NCI-H1694 (cell line): ENCODE measurements around the gene ACTL8.
A peak's percentile ranks its signal among the peaks of the same experiment; 100 is the strongest.
"Not testable (repeated sequence)": the region's sequence is repeated elsewhere in the genome, so short reads cannot be mapped to it uniquely, and the experiment has no call there.

Experiments used
- DNase-seq: peaks from one replicate; lab custom pipeline; 2025; lab: John Stamatoyannopoulos, UW

The ACTL8 gene

DNA sequence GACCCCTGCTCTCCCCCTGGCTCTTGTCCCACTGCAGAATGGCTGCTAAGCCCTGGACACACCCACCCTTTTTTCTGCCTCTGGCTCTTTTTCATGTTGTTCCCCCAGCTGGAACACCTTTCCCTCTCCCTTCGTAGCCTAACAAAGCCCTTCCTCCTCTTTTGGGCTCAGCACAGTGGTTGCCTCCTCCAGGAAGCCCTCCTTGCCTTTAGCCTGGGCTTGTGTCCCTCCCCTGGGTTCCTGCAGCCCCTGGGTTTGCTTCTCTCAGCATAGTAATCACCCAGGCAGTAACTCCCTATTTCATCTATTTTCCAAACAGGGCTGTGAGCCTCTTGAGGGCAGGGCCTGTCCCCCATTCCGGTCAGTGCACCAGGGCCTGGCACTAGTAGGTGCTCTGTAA is 19.8 kb upstream of the ACTL8 start:
- no peak for DNase-seq

DNA sequence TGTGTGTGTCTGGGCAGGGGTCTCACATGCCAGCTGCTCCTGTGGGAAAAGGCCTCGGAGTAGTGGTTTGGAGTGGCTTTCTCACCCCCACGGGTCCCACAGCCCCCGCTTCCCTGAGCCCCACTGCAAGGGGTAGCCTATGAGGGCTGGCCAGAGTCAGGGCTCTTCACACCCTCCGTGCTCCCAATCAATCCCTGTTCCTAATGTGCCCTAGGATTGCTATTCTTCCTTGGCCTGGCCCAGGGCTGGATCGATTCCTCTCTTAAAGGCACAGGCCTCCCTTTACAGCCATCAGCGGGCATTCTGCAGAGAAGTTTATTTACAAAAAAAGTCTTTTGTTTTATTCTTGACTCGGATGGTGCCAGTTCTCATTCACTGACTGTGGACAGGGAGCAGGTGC is 19.3 kb upstream of the ACTL8 start:
- DNase-seq = no peak

DNA sequence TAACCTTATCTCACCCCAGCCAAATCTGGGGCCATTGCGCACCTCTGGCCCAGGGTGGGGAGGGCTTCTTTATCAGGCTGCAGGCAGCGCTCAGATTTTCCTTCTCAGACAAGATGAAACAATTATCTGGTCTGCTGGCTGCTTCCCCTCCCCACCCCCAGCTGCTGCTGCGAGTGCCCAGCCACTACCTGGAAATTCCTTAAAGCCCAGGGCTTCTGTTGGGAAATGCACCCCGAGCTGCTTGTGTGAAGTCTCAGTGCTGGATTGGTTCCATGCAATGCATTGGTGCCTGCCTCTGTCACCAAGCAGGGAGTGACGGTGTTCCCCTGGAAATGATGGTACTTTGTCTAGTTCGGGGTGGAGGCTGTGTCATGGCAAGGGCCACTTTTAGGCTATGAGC is 18.5 kb upstream of the ACTL8 start:
- no peak for DNase-seq

GRCh38 chr1:17739050-17739449 is 16.1 kb upstream of the ACTL8 start:
- DNase-seq = no peak

DNA sequence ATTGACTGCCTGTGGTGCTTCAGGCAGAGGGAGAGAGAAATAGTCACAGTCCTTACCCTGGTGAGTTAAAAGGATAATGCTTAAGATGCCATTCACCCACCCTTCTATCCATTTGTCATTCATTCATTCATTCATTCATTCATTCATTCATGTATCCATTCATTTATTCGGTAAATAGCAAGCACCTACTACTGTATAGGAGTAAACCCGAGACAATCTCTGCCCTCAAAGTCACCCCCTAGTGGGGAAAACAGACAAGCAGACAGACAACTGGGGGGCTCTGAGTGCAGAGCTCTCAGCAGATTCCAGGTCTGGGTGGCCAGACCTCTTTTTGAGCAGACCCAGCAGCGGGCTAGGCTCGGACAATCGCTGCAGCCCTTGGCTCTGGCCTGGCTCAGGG is 14.1 kb upstream of the ACTL8 start:
- no peak for DNase-seq

DNA sequence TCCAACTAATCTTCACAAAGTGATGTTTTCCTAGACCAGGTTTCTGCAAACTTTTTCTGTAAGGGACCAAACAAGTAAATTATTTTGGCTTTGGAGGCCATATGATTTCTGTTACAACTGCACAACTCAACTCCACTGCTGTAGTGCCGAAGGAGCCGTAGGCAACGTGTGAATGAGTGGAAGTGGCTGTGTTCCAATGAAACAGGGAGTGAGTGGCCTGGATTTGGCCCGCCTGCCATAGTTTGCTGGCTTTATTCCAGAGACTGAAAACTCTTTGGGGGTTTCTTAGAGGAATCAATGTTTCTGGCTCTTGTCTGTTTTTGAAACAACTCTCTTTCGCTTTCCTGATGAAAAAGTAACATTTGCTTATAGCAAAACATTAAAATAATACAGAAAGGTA is 12.6 kb upstream of the ACTL8 start:
- DNase-seq = no peak

DNA sequence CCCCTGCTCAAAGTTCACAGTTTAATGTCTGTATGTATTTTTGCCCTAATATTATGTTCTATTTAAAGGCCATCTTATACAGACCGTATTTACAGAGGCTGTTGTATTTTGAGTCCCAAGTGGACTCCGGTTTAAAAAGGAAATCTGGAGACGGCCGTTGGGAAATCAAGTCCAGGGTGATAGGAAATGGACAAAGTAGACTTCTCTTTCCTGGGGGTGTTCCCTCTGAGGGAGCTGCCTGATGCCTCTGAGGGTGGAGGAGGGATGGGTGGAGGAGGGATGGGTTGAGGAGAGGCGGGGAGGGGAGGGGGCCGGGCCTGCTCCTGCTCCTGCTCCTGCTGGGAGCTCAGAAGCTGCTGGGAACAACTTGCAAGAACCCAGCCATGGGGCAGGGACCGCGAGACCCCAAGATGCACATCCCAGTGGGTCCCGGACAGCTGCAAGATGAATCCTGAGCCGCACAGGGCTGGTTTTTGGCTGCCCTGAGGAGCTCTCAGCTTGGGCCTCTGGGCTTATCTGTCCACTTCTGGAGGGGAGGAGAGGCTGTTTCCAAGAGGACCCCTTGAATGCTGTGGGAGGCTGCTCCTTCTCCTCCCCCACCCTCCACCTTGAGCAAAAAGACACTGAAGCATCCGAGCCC is 12.0 kb upstream of the ACTL8 start:
- no peak for DNase-seq

GRCh38 chr1:17743925-17744324 is 11.2 kb upstream of the ACTL8 start:
- DNase-seq = no peak

DNA sequence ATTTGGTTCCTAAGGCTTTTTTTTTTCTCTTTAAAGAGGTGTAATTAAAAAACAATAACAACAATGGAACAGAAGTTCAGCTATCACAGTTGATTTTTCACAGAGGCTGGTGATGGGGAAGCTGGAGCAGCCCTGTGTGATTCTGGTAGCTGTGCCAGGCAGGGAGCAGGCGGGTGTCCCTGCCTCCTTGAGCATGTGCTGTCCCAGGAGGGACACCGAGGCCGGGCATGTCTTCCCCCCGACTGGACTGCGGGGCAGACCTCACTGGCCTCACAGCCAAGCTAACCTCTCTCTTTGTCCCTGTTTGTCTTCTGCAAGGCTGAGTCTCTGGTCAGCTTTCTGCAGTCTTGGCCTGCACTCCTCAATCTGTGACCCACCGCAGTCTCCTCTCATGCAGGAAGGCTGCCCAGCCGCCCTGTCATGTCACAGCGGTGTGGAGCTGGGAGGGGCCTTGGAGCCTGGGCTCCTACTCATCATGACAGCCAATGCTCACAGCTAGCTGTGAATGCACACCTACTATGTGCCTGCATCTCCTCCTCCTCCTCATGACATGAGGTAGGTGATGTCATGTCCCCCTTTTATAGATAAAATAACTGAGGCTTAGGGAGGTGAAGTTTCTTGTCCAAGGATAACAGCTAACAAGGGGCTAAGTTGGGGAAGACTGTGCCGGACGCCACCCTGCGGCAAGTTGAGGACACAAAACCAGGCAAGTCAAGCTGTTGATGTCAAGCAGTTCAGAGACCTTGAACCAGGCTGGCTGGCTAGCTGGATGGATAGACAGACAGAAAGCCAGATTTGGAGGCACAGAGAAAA is 10.3 kb upstream of the ACTL8 start:
- no peak for DNase-seq

DNA sequence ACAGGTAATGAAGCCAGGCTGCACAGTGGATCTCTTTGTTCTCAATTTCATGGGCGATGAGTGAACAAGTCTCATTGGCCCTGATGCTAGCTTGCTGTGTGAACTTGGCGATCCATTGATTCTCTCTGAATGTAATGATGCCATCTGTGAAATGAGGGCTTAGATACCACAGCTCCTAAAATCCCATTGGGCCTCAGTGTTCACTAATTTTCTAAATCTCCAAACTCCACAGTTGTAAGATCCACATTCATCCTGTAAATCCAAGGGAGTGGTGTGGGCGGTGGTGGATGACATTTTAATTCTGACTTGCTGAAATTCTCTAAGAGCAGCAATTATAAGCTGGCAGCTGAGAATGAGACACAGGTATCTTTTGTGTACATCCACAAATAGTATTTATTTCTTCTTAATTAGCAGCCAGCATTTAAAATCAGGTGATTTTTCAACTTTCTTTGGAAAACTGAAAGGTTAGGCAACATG is 9.6 kb upstream of the ACTL8 start:
- DNase-seq = peak; percentile 19

DNA sequence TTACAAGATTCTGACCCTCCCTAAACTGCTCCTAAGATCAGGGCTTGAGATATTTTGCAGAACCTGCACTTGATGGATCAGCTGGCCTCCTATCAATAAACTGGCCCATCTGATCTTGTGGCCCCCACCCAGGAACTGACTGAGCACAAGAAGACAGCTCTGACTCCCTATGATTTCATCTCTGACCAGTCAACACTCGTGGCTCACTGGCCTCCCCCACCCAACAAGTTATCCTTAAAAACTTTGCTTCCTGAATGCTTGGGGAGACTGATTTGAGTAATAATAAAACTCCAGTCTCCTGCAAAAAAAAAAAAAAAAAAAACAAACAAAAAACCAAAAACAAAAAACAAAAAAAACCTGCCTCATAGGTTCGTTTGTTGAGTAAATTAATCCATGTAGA is 8.9 kb upstream of the ACTL8 start:
- DNase-seq = not testable (repeated sequence)

DNA sequence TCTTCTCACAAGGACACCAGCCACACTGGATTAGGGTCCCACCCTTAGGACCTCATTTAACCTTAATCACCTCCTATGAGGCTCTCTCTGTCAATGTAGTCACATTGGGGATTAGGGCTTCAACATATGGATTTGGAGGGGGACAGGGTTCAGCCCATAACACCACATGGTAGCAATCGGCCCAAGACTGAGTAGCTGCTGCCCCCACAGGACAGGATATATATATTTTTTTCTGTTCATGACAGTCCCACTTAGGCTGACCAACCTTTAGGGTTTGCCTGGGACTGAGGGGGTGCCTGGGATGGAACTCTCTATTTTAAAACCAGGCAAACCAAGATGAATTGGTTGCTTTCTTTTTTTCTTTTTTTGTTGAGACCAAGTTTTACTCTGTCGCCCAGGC is 8.2 kb upstream of the ACTL8 start:
- DNase-seq = no peak

DNA sequence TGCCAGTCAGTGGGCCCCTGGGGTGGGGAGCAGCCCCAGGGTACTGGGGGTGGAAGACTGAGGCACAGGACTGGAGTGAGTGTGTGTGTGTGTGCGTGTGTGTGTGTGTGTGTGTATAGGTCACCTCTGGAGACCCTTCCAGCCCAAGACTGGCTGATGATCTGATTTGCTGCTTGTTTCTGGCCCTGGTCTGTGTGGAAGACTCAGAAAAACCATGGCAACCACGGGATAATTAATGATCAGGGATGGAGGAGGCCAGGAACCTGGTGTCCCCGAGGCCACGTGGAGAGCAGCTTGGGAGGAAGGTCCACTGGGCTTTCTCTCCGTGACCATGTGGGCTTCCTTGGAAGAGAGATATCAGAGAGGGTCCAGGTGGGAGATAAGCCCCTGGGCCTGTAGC is 4.8 kb upstream of the ACTL8 start:
- no peak for DNase-seq

DNA sequence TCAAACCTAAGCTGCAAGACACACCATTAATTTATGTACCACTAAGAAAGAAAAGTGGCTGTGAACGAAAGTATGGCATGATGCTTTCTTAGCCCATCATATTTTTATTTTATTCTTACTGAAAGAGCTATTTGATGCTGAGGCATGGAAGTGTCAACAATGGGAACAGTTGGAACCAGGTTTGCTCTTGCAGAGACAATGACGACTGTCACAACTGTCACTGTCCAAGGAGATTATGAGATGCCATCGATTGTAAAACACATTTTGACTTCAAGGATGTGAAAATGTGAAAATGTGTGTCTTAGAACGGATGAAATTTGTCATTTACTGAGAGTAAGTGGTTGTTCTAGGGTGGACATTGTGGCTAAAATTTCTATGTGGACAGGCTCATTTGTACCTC is 2.8 kb upstream of the ACTL8 start:
- DNase-seq = no peak

GRCh38 chr1:17757426-17757825 is 2.3 kb downstream of the ACTL8 start:
- DNase-seq = no peak

GRCh38 chr1:17759114-17759513 is 4.0 kb downstream of the ACTL8 start:
- DNase-seq = no peak

DNA sequence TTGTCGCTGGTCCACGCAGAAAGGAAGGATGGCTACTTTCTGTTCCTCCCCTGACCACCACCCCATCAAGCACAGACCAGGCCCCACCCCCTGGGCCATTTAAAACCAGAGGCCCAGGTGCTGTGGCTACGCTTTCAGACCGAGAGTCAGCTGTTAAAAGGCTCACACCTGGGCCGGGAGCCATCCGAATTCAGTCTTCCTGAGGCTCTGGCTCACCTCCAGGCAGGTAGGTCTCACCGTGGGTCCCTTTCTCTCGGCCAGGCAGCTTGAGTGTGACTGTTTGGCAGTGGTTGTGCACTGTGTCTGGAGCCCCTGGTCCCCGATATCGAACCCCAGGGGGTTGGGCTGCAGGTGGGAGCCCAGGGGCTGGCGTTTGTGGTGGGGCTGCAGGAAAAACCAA is 7.2 kb downstream of the ACTL8 start:
- DNase-seq = no peak

DNA sequence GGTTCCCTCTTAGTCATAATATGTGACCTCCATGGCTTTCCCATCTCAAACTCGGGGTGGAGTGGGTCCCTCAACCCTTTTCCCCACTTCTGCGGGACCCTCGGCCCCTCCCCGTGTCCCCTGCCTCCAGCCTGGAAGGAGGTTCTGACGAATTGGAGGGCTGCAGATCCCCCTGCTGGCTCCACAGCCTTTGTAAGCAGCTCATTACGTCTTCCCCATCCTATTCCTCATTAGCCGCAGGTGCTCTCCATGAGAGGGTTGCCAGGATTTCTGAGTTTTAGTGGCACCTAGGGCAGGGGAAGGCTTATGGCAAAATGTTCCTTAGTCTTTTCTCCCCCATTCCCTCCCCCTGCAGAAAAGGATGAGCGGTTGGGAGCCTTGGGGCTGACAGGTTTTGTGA is 8.3 kb downstream of the ACTL8 start:
- DNase-seq = no peak

- DNase-seq = no peak
Measured at GRCh38 chr1:17763995-17764394, 8.9 kb downstream of the ACTL8 start.

GRCh38 chr1:17764591-17764990 is 9.5 kb downstream of the ACTL8 start:
- no peak for DNase-seq

DNA sequence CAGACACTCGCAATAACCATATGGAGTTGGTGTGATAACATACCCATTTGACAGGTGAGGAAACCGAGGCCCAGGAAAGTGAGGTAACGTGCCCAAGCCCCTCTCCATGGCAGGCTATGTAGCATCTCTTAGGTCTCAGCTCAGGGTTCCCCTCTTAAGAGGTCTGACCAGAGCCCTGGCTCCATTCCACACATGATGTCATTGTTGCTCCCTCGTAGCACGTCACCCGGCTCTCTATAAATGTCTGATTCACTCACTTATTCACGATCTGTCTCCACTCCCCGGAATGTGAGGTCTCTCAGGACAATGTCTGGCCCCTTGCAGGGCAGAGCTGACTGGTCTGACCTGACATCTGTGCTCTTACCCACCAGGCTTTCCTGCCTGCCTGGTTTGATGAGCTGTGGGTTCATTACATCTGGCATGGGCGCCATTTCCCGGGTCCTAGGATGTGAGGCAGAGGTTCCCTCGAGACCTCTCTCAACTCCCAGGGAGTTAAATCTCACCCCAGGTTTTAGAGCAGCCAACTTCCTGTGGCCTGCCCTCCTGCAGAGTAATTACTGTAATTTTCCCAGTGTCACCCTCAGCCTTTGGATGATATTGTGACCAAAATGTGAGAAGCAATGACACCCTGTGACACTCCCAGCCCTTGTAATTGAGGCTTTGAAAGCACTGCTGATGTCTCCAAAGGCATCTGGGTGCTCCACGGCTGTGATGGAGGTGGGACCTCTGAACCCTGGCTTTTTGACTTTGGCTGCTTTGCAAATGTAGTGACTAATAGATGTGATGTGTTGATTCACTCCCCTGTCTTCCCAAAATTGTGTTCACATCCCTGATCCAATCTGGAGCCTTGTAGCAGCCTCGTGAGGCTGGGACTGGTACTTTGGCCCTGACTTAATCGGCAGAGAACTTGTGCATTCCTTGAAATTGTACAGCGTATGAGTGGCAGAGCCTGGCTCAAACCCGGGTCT is 10.6 kb downstream of the ACTL8 start:
- no peak for DNase-seq

- DNase-seq = no peak
Measured at GRCh38 chr1:17768651-17769241, 13.6 kb downstream of the ACTL8 start.
